ENCODE measurements around the gene WDR43. TPM values are rescaled to one million over a fixed set of nuclear protein-coding genes. Genes with fewer than 3 reads are reported as not detected.

The WDR43 gene
- total RNA-seq, 1 donor: 131 TPM

DNA sequence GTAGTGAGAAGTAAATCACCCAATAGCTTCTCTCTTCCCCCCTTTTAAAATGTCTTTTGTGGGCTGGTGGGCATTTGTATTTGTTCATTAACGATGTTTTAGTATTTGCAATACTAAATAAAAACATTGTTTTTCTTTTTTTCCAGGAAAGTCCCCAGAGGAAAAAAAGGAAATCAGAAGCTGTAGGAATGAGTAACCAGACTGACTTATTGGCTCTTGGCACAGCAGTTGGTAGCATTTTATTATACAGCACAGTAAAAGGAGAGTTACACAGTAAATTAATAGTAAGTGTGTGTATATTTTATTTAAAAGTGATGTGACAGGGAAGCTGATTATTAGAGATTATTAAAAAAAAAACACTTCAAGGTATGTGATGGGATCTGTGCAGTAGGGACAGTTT, 7.4 kb downstream of the WDR43 start:
- H3K4me3 ChIP-seq (ENCODE audit: low read depth, low read length): no peak overlapping the region
- TF ChIP-seq, protein P1, sequence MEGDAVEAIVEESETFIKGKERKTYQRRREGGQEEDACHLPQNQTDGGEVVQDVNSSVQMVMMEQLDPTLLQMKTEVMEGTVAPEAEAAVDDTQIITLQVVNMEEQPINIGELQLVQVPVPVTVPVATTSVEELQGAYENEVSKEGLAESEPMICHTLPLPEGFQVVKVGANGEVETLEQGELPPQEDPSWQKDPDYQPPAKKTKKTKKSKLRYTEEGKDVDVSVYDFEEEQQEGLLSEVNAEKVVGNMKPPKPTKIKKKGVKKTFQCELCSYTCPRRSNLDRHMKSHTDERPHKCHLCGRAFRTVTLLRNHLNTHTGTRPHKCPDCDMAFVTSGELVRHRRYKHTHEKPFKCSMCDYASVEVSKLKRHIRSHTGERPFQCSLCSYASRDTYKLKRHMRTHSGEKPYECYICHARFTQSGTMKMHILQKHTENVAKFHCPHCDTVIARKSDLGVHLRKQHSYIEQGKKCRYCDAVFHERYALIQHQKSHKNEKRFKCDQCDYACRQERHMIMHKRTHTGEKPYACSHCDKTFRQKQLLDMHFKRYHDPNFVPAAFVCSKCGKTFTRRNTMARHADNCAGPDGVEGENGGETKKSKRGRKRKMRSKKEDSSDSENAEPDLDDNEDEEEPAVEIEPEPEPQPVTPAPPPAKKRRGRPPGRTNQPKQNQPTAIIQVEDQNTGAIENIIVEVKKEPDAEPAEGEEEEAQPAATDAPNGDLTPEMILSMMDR (IDR thresholded peaks at IDR 0.05; ENCODE audit: insufficient read depth, low read depth, low read length): no peak
- DNase-seq (ENCODE audit: low read depth): no peak

DNA sequence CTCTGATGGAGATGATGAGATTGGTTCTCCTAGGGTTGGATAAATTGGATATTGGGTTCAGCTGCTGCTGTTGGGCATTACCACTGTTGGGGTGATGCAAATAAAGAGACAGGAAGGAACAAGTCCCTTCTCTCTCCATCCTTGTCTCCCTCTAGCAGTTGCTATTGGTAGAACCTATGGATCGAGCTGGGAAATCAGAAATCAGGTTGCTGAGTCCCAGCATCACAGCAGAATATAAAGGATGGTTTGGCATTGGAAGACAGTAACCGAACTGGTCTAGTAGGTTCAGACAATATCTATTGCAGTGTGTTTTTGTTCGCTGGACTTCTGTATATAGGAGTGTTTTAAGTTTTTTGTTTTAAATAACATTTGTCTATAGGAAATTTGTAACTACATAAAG, 8.1 kb downstream of the WDR43 start:
- DNase-seq (ENCODE audit: low read depth): no peak
- TF ChIP-seq, protein P1 (IDR thresholded peaks at IDR 0.05; ENCODE audit: insufficient read depth, low read depth, low read length): no peak
- no peak overlapping the region for H3K4me3 ChIP-seq (ENCODE audit: low read depth, low read length)

DNA sequence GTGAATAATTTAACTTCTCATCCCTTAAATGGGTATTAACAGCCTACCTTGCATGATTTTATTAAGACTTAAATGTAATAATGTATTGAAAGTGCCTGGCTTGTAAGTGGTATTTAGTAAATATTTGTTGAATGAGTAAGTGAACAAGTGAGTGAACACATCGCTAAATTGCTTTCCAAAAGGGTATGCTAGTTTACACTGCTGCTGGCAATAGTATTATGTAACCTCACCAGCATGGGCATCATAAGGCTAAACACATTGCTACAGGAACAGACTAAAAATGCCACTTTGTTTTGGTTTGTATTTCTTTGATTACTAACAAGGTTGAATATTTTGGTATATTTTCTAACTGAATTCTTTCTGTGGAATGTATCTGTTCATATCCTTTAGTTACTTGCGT, 9.8 kb downstream of the WDR43 start:
- H3K4me3 ChIP-seq (ENCODE audit: low read depth, low read length): no peak overlapping the region
- DNase-seq (ENCODE audit: low read depth): peak; percentile 66
- TF ChIP-seq, protein P1 (IDR thresholded peaks at IDR 0.05; ENCODE audit: insufficient read depth, low read depth, low read length): no peak

DNA sequence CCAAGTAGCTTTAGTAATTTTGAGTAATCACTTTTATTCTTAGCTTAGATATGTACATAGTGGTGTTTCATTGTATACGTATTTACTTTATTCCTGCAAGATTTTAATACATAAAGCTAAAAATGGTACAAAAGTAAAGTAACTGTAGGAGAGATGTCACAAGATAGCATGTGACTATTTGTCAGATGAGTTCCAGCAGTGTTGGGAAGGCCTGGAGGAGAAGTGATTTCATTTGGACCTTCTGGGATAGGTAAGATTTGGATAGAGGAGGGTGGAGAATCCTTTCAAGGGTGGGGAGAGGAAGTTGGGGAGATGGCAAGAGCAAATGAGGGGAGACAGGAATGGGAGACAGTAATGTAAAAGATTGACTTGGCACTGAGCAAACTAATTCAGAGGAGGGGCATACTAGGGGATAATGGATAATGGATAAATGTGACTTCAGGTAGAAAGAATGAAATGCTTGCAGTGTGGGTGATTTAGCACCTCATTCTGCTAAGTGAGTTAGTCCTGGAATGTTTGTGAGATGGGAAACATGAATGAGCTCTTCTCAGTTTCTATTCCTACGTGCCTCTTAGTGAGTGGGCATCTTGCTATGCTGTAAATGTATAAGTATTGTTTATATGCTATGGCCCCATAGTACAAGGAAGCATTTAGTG, 10.5 kb downstream of the WDR43 start:
- no peak overlapping the region for H3K4me3 ChIP-seq (ENCODE audit: low read depth, low read length)
- TF ChIP-seq, protein P1 (IDR thresholded peaks at IDR 0.05; ENCODE audit: insufficient read depth, low read depth, low read length): no peak
- DNase-seq (ENCODE audit: low read depth): peak; percentile 37

DNA sequence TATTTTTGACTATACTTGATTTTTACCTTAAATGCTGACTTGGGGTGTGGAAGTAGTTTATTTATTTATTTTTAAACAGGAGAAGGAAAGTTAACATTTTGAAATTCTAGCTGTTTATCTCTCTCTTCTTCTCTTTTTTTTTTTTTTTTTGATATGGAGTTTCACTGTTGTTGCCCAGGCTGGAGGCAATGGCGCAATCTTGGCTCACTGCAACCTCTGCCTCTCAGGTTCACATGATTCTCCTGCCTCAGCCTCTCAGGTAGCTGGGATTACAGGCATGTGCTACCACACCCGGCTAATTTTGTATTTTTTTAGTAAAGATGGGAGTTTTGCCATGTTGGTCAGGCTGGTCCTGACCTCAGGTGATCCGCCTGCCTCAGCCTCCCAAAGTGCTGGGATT, 11.1 kb downstream of the WDR43 start:
- H3K4me3 ChIP-seq (ENCODE audit: low read depth, low read length): no peak overlapping the region
- DNase-seq (ENCODE audit: low read depth): no peak
- TF ChIP-seq, protein P1 (IDR thresholded peaks at IDR 0.05; ENCODE audit: insufficient read depth, low read depth, low read length): no peak

DNA sequence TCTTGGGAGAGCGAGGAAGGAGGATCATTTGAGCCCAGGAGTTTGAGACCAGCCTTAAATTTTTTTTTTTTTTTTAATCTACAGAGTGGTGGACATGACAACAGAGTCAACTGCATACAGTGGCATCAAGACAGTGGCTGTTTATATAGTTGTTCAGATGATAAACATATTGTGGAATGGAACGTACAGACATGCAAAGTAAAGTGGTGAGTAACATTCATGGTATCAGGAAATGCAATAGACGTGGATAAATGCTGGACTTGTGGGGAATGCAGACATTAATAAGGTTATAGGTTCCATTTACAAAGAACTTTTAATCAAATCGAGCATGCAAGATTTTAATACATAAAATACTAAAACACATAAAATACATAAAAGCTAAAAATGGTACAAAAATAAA, 11.9 kb downstream of the WDR43 start:
- DNase-seq (ENCODE audit: low read depth): no peak
- TF ChIP-seq, protein P1 (IDR thresholded peaks at IDR 0.05; ENCODE audit: insufficient read depth, low read depth, low read length): no peak
- no peak overlapping the region for H3K4me3 ChIP-seq (ENCODE audit: low read depth, low read length)

DNA sequence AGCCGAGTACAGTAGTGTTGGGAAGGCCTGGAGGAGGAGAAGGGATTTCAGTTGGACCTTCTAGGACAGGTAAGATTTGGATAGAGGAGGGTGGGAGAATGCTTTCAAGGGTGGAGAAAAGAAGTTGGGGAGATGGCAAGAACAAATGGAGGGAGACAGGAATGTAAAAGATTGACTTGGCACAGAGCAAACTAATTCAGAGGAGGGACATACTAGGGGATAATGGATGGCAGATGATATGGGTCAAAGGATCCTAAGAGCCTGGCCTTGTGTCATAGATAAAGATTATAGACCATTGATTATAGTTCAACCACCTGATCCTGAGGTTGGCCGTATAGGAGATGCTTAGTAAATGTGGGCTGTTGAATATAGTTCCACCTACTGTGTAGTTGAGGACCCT, 12.4 kb downstream of the WDR43 start:
- no peak overlapping the region for H3K4me3 ChIP-seq (ENCODE audit: low read depth, low read length)
- TF ChIP-seq, protein P1 (IDR thresholded peaks at IDR 0.05; ENCODE audit: insufficient read depth, low read depth, low read length): no peak
- no peak for DNase-seq (ENCODE audit: low read depth)
